Retinal pigment epithelial cell (primary cell): ENCODE results near the gene SOX1.

Experiments used
- DNase-seq: peaks from one replicate; pipeline ENCODE4 v3.0.0-alpha.2; 2010; ENCODE audit warnings: low read depth
- H3K4me3 ChIP-seq: 2 replicates; pipeline ENCODE4 v1.5.1; 2011; ENCODE audit warnings: mild to moderate bottlenecking, low read length, control low read depth, moderate library complexity
- CTCF ChIP-seq: conservative IDR thresholded peaks from 2 replicates; pipeline ENCODE4 v1.5.1; 2011; ENCODE audit warnings: low read depth, low read length, control low read depth, inconsistent platforms

SOX1 gene

DNA sequence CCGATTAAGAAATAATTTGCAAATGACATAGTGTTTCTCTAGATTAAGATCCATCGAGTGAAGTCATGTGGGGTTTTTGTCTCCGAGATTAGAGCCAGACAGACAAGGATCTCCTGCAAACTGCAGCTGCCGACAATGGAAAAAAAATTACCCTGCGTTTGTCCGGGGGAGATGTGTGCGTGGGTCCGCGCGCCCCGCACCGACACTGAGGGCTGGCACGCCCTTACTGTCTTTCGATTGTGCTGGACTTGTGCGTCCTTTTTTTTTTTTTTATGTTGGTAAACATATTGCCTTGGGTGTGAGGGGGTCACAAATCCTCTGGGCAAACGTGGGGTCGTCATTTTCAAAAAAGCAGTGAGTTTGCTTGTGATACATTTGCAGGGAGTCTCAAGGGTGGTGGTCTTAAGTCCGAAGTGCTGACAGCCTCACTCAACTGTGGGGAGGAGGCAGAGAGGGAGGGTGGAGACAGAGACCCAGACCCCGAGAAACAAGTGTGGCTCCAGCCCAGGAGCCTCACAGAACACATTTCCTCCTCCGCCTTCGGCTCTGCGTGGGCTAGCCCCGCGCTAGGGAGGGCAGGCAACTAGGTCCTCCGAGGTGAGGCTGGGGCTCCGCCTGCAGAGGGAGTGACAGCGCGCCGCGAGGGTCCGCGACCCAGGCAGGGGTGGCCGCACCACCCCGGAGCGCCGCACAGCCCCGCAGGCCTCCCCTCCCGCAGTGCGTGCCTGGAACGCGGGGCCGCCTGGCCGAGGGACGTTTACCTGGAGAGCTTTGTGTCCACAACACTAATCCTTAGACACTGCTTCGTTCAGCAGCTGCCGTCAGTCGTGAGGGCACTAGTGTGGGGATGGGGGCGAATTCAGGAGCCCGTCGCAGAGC, 11.7 kb upstream of the SOX1 start:
- no peak for TF ChIP-seq CTCF
- H3K4me3 ChIP-seq = no peak overlapping the region
- no peak for DNase-seq

DNA sequence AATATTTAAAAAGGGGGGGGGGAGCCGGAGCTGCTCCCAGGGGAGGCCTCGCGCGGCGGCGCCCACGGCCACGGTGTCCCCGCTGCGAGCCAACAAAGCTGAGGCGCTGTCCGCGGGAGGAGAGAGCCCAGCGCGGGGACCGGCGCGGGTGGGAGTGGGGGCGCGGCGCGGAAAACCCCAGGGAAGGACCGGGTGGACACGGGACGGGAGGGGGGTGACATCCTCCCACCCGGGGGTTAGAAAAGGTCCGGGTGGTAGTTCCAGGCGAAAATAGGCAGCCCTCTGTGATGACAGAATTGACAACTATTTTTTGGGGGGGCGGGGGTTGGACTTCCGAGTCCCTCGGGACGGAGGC, 11.1 kb upstream of the SOX1 start:
- no peak for DNase-seq
- H3K4me3 ChIP-seq = no peak overlapping the region
- no peak for TF ChIP-seq CTCF

- no peak for TF ChIP-seq CTCF
- DNase-seq = no peak
- no peak overlapping the region for H3K4me3 ChIP-seq
Measured at GRCh38 chr13:112056284-112056727, 10.6 kb upstream of the SOX1 start.

- no peak overlapping the region for H3K4me3 ChIP-seq
- TF ChIP-seq CTCF = no peak
- no peak for DNase-seq
Measured at GRCh38 chr13:112056739-112057438, 10.1 kb upstream of the SOX1 start.

DNA sequence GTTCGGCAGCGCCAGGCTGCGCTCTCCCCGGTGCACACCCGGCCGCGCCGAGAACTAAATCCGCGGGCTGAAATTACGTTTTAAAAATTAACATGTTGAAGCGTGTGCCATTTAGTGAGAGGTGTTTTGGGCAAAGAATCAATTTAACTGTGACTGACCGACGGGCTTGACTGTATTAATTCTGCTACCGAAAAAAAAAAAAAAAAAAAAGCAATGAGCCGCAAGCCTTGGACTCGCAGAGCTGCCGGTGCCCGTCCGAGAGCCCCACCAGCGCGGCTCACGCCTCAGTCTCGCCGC, 9.6 kb upstream of the SOX1 start:
- DNase-seq = no peak
- H3K4me3 ChIP-seq = no peak overlapping the region
- TF ChIP-seq CTCF = no peak

- TF ChIP-seq CTCF = no peak
- H3K4me3 ChIP-seq = no peak overlapping the region
- no peak for DNase-seq
Measured at GRCh38 chr13:112057736-112058518, 9.0 kb upstream of the SOX1 start.

DNA sequence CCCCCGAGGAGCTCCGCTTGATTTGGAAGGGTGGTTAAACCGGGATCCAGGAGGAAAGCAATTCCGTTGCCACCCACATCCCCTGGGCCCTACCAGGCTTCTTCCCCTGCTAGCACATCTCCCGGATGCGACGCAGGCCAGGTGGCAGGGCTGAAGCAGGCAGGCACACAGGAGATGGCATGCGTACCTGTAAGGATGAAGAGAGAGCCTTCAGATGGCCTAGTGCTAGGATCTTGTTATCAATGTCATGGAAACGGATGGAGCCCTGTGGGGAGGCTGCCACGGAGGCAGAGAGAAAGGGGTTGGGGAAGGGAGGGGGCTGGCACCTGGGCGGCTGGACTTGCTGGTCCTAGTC, 8.5 kb upstream of the SOX1 start:
- no peak for TF ChIP-seq CTCF
- no peak overlapping the region for H3K4me3 ChIP-seq
- no peak for DNase-seq
